ENCODE results near the gene SH3RF2.

The SH3RF2 gene

DNA sequence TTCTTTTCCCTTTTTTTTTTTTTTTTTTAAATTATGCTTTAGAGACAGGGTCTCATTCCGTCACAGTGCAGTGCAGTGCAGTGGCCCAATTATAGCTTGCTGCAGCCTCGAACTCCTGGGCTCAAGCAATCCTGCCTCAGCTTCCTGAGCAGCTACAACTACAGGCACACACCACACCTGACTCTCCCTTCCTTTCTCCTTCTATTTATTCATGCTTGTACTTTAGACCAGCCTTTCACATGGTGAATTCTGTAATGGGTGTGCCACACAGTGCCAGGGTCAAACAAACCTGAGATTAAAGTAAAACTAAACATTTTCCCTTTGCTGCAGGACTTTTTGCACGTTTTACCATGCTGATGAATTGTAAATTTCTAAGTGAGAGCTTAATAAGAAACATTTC is 8.0 kb downstream of the SH3RF2 start:
- H3K9me2 ChIP-seq (ENCODE audit: low read depth, low read length): no peaks in the 10 kb centered on the region
- H4K20me1 ChIP-seq (ENCODE audit: insufficient read depth, low read length): no peaks in the 10 kb centered on the region
- TF ChIP-seq, protein P1, sequence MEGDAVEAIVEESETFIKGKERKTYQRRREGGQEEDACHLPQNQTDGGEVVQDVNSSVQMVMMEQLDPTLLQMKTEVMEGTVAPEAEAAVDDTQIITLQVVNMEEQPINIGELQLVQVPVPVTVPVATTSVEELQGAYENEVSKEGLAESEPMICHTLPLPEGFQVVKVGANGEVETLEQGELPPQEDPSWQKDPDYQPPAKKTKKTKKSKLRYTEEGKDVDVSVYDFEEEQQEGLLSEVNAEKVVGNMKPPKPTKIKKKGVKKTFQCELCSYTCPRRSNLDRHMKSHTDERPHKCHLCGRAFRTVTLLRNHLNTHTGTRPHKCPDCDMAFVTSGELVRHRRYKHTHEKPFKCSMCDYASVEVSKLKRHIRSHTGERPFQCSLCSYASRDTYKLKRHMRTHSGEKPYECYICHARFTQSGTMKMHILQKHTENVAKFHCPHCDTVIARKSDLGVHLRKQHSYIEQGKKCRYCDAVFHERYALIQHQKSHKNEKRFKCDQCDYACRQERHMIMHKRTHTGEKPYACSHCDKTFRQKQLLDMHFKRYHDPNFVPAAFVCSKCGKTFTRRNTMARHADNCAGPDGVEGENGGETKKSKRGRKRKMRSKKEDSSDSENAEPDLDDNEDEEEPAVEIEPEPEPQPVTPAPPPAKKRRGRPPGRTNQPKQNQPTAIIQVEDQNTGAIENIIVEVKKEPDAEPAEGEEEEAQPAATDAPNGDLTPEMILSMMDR (IDR thresholded peaks at IDR 0.05; ENCODE audit: low read length): no peak
- TF ChIP-seq EZH2 (IDR thresholded peaks at IDR 0.05; ENCODE audit: borderline replicate concordance, low read length): no peak
- H3K27ac ChIP-seq (ENCODE audit: low read depth, low read length, poor library complexity, severe bottlenecking): no peak overlapping the region
- H3K4me3 ChIP-seq (ENCODE audit: low read depth, low read length, poor library complexity, severe bottlenecking): no peak overlapping the region
- H2AFZ ChIP-seq (ENCODE audit: low read length): no peak overlapping the region
- H3K27me3 ChIP-seq (ENCODE audit: insufficient read depth, low read length): no peaks in the 10 kb centered on the region
- no peaks in the 10 kb centered on the region for H3F3A ChIP-seq (ENCODE audit: insufficient read depth, low read length)
- no peaks in the 10 kb centered on the region for H3K36me3 ChIP-seq (ENCODE audit: insufficient read depth, low read length)
- no peaks in the 10 kb centered on the region for H3K79me2 ChIP-seq (ENCODE audit: insufficient read depth, low read length)
- H3K4me1 ChIP-seq (ENCODE audit: insufficient read depth, low read length, severe bottlenecking): no peaks in the 10 kb centered on the region
- no peak overlapping the region for H3K9ac ChIP-seq (ENCODE audit: low read length)
- H3K4me2 ChIP-seq (ENCODE audit: low read length): no peak overlapping the region
- H3K9me3 ChIP-seq (ENCODE audit: low read length): no peaks in the 10 kb centered on the region

DNA sequence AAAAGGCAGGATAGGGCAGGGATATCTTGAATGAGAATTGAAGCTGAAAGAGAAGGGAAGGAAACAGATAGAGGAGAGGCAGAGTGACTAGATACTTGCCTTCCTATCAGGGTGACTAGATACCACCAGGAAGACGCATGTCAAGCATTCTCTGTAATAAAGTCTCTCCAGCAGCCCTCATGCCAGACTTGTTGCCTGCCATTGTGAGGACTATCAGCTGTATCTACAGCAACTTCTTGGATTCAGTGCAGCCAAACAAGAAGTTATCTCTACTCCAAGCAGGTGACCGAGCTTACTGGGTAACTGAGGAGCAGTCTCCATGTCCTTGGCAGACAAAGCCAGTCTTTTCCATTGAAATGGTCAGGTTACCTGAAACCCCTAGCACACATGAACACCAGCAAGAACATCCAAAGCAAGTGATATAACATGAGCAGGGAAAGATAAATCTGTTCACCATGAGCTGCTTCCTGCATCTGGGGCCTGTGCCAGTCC is 9.3 kb downstream of the SH3RF2 start:
- Histone ChIP-seq H2AFZ (ENCODE audit: low read length) (no peak overlapping the region), H3K79me2 (ENCODE audit: insufficient read depth, low read length) (no peaks in the 10 kb centered on the region), H3K27ac (ENCODE audit: low read depth, low read length, poor library complexity, severe bottlenecking) (no peak overlapping the region), H3K9ac (ENCODE audit: low read length) (no peak overlapping the region), H3K4me1 (ENCODE audit: insufficient read depth, low read length, severe bottlenecking) (no peaks in the 10 kb centered on the region), H3F3A (ENCODE audit: insufficient read depth, low read length) (no peaks in the 10 kb centered on the region), H3K4me3 (ENCODE audit: low read depth, low read length, poor library complexity, severe bottlenecking) (no peak overlapping the region), H4K20me1 (ENCODE audit: insufficient read depth, low read length) (no peaks in the 10 kb centered on the region), H3K9me3 (ENCODE audit: low read length) (no peaks in the 10 kb centered on the region), H3K27me3 (ENCODE audit: insufficient read depth, low read length) (no peaks in the 10 kb centered on the region), H3K36me3 (ENCODE audit: insufficient read depth, low read length) (no peaks in the 10 kb centered on the region), H3K4me2 (ENCODE audit: low read length) (no peak overlapping the region), H3K9me2 (ENCODE audit: low read depth, low read length) (no peaks in the 10 kb centered on the region)
- no peak for TF ChIP-seq EZH2 (IDR thresholded peaks at IDR 0.05; ENCODE audit: borderline replicate concordance, low read length)
- TF ChIP-seq, protein P1 (IDR thresholded peaks at IDR 0.05; ENCODE audit: low read length): no peak

DNA sequence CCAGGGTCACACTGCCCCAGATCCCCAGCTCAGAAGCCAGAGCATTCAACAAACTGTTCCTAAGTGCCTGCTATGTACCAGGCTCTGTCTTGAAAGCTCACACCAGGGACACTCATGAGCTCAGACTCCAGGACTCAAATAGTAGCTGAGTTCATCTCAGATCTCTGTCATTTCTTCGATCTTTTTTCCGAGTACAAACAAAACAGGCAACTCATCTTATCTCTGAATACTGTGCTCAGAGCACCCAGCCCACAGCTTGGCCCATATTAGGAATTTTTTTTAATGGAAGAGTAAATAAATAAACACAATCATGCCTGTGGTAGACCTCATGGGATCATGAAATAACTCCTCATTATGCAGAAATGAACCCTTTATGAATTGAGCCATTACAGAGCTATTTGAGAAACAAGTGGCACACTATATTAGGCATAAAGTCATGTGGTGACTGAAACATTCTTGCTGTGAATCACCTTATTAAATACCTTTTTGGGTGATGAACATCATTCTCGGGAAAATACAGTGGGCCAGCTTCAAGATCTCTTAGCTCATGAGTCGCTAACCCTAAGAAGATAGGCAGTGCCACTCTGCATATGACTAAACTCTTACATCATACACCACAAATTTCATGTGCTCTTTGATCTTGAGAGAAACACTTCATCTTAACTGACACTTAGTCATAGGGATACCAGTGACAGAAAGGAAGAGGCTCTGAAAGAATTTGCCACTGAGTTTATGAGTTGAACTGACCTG is 9.9 kb downstream of the SH3RF2 start:
- no peak overlapping the region for H3K4me3 ChIP-seq (ENCODE audit: low read depth, low read length, poor library complexity, severe bottlenecking)
- H3K79me2 ChIP-seq (ENCODE audit: insufficient read depth, low read length): no peaks in the 10 kb centered on the region
- H3K9me3 ChIP-seq (ENCODE audit: low read length): no peaks in the 10 kb centered on the region
- H3K27ac ChIP-seq (ENCODE audit: low read depth, low read length, poor library complexity, severe bottlenecking): no peak overlapping the region
- TF ChIP-seq, protein P1 (IDR thresholded peaks at IDR 0.05; ENCODE audit: low read length): no peak
- TF ChIP-seq EZH2 (IDR thresholded peaks at IDR 0.05; ENCODE audit: borderline replicate concordance, low read length): no peak
- no peak overlapping the region for H2AFZ ChIP-seq (ENCODE audit: low read length)
- no peaks in the 10 kb centered on the region for H4K20me1 ChIP-seq (ENCODE audit: insufficient read depth, low read length)
- no peaks in the 10 kb centered on the region for H3K4me1 ChIP-seq (ENCODE audit: insufficient read depth, low read length, severe bottlenecking)
- no peak overlapping the region for H3K4me2 ChIP-seq (ENCODE audit: low read length)
- H3K27me3 ChIP-seq (ENCODE audit: insufficient read depth, low read length): no peaks in the 10 kb centered on the region
- H3K9ac ChIP-seq (ENCODE audit: low read length): no peak overlapping the region
- H3K36me3 ChIP-seq (ENCODE audit: insufficient read depth, low read length): no peaks in the 10 kb centered on the region
- no peaks in the 10 kb centered on the region for H3K9me2 ChIP-seq (ENCODE audit: low read depth, low read length)
- H3F3A ChIP-seq (ENCODE audit: insufficient read depth, low read length): no peaks in the 10 kb centered on the region

Data from OCI-LY1 (cell line).